ENCODE results near the gene CTNNA3.

DNA sequence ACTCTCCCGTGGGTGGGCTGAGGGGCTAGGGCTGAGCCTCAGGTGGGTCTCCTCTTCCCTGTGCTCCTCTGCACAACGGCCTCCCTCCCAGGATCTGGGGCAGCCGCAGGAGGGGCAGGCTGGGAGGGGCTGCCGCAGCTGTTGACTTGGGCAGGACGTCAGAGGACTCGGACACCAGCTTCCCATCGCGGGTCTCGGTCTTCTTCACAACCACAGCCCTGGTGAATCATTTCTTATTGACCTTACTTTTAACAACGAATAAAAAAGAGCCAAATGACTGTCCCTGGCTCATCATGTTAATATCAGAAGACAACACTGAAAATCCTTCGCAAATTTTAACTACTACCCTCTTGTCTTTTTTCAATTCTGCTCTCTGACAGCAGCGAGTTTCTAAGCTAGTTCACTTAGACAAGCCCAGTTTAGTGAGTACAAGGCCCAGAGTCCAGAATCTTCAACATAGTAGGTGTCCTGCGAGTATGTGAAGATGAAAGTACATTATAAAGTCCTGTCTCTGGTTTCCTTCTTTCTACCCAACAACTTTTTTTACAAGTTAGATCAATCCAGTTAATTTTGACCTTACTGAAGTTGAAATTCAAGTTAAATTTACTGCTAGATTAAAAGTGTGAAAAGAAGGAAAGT, 32.4 kb downstream of the CTNNA3 start:
- TF ChIP-seq SMC3 (conservative IDR thresholded peaks at IDR 0.05; ENCODE audit: poor library complexity): no peak
- TF ChIP-seq, protein P1, sequence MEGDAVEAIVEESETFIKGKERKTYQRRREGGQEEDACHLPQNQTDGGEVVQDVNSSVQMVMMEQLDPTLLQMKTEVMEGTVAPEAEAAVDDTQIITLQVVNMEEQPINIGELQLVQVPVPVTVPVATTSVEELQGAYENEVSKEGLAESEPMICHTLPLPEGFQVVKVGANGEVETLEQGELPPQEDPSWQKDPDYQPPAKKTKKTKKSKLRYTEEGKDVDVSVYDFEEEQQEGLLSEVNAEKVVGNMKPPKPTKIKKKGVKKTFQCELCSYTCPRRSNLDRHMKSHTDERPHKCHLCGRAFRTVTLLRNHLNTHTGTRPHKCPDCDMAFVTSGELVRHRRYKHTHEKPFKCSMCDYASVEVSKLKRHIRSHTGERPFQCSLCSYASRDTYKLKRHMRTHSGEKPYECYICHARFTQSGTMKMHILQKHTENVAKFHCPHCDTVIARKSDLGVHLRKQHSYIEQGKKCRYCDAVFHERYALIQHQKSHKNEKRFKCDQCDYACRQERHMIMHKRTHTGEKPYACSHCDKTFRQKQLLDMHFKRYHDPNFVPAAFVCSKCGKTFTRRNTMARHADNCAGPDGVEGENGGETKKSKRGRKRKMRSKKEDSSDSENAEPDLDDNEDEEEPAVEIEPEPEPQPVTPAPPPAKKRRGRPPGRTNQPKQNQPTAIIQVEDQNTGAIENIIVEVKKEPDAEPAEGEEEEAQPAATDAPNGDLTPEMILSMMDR (IDR thresholded peaks at IDR 0.05; ENCODE audit: poor library complexity, severe bottlenecking): no peak
- TF ChIP-seq, protein P2, sequence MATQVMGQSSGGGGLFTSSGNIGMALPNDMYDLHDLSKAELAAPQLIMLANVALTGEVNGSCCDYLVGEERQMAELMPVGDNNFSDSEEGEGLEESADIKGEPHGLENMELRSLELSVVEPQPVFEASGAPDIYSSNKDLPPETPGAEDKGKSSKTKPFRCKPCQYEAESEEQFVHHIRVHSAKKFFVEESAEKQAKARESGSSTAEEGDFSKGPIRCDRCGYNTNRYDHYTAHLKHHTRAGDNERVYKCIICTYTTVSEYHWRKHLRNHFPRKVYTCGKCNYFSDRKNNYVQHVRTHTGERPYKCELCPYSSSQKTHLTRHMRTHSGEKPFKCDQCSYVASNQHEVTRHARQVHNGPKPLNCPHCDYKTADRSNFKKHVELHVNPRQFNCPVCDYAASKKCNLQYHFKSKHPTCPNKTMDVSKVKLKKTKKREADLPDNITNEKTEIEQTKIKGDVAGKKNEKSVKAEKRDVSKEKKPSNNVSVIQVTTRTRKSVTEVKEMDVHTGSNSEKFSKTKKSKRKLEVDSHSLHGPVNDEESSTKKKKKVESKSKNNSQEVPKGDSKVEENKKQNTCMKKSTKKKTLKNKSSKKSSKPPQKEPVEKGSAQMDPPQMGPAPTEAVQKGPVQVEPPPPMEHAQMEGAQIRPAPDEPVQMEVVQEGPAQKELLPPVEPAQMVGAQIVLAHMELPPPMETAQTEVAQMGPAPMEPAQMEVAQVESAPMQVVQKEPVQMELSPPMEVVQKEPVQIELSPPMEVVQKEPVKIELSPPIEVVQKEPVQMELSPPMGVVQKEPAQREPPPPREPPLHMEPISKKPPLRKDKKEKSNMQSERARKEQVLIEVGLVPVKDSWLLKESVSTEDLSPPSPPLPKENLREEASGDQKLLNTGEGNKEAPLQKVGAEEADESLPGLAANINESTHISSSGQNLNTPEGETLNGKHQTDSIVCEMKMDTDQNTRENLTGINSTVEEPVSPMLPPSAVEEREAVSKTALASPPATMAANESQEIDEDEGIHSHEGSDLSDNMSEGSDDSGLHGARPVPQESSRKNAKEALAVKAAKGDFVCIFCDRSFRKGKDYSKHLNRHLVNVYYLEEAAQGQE (IDR thresholded peaks at IDR 0.05; ENCODE audit: borderline replicate concordance): no peak
